NCI-H1105 treated with DMSO at 0.1 percent for 48 hours (cell line): ENCODE measurements around the gene FOLH1.
"Not testable (repeated sequence)": the region's sequence is repeated elsewhere in the genome, so short reads cannot be mapped to it uniquely, and the experiment has no call there.

Source experiments
- DNase-seq: peaks from one replicate; lab custom pipeline; 2025; lab: John Stamatoyannopoulos, UW

Gene FOLH1

GRCh38 chr11:49177936-49178335, 30.5 kb downstream of the FOLH1 start:
- not testable (repeated sequence) for DNase-seq

GRCh38 chr11:49175378-49175777, 33.0 kb downstream of the FOLH1 start:
- not testable (repeated sequence) for DNase-seq

- not testable (repeated sequence) for DNase-seq
Observed at GRCh38 chr11:49174691-49175366, 33.6 kb downstream of the FOLH1 start.

- DNase-seq = not testable (repeated sequence)
Observed at GRCh38 chr11:49171613-49172012, 36.8 kb downstream of the FOLH1 start.

- DNase-seq = not testable (repeated sequence)
Observed at GRCh38 chr11:49169579-49169978, 38.8 kb downstream of the FOLH1 start.

GRCh38 chr11:49168992-49169391, 39.4 kb downstream of the FOLH1 start:
- not testable (repeated sequence) for DNase-seq

GRCh38 chr11:49151211-49151610, 57.2 kb downstream of the FOLH1 start:
- DNase-seq = no peak

GRCh38 chr11:49102356-49102755, 106.0 kb downstream of the FOLH1 start:
- not testable (repeated sequence) for DNase-seq
